Thymus (tissue), 14 donors: ENCODE results near the gene RARS1. TPM values are rescaled to one million over a fixed set of nuclear protein-coding genes. Genes with fewer than 3 reads are reported as not detected.

Source experiments
- DNase-seq, 9 donors: peaks; one replicate each; pipeline ENCODE4 v3.0.0-alpha.2; 2013; ENCODE audit warnings: low spot score in 9 of 9, low read depth in 6 of 9, missing footprints in 1 of 9
- H3K27ac ChIP-seq, 2 donors: one replicate each; pipeline ENCODE4 v1.5.1; 2013; ENCODE audit warnings: control low read depth in 1 of 2, low read depth in 1 of 2, low read length in 1 of 2, mild to moderate bottlenecking in 1 of 2, moderate library complexity in 1 of 2
- H3K27me3 ChIP-seq, 2 donors: one replicate each; pipeline ENCODE4 v1.5.1; 2013; ENCODE audit warnings: low read length in 1 of 2; ENCODE audit not compliant: control insufficient read depth in 2 of 2, insufficient read depth in 1 of 2
- H3K36me3 ChIP-seq, 2 donors: one replicate each; pipeline ENCODE4 v1.5.1; 2013; ENCODE audit warnings: low read length in 1 of 2, mild to moderate bottlenecking in 1 of 2, moderate library complexity in 1 of 2; ENCODE audit not compliant: control insufficient read depth in 2 of 2, insufficient read depth in 2 of 2
- H3K4me1 ChIP-seq, 2 donors: one replicate each; pipeline ENCODE4 v1.5.1; 2013; ENCODE audit warnings: low read length in 2 of 2; ENCODE audit not compliant: control insufficient read depth in 2 of 2, insufficient read depth in 2 of 2
- H3K4me3 ChIP-seq, 2 donors: one replicate each; pipeline ENCODE4 v1.5.1; 2013; ENCODE audit warnings: low read length in 2 of 2, control low read depth in 1 of 2, mild to moderate bottlenecking in 1 of 2
- H3K9me3 ChIP-seq, 2 donors: one replicate each; pipeline ENCODE4 v1.5.1; 2013; ENCODE audit warnings: low read length in 1 of 2, mild to moderate bottlenecking in 1 of 2; ENCODE audit not compliant: control insufficient read depth in 2 of 2, insufficient read depth in 1 of 2
- WGBS: extraction: QIAGEN DNeasy Blood & Tissue Kit; methylation state at CpG from one replicate; pipeline ENCODE4 v1.1.7; 2013; 5-methylcytosine and 5-hydroxymethylcytosine counted together
- long read RNA-seq, 10 donors: transcript quantifications; one replicate each; lab custom pipeline, GENCODE V29; 2026
- polyA plus RNA-seq: library from polyadenylated mRNA; stranded (reverse); fragments of 200-250 nt; gene quantifications from one replicate; pipeline ENCODE4 v1.2.3, GENCODE V29; 2013
- total RNA-seq: library from RNA; stranded (reverse); fragments of 120-200 nt; gene quantifications from one replicate; pipeline ENCODE4 v1.2.4, GENCODE V29; 2013
- donor health status: healthy.

RARS1 gene
- total RNA-seq = 67.4 TPM
- polyA plus RNA-seq = 42.1 TPM
- long read RNA-seq, donor 1, partial matches to known transcripts = 0 of 2 reads
- long read RNA-seq, donor 1, other reads (novel, unspliced or antisense) = 0 of 2 reads
- long read RNA-seq, donor 2 = 0 reads
- long read RNA-seq, donor 3, transcript RARS-201 (15 exons, 2,146 nt) = major isoform, 10 of 74 reads
- long read RNA-seq, donor 3, partial matches to known transcripts = 61 of 74 reads
- long read RNA-seq, donor 3, other reads (novel, unspliced or antisense) = 0 of 74 reads
- long read RNA-seq, donor 4, partial matches to known transcripts = 5 of 7 reads
- long read RNA-seq, donor 4, other reads (novel, unspliced or antisense) = 0 of 7 reads
- long read RNA-seq, donor 5, transcript RARS-201 (15 exons, 2,146 nt) = major isoform, 7 of 26 reads
- long read RNA-seq, donor 5, partial matches to known transcripts = 17 of 26 reads
- long read RNA-seq, donor 5, other reads (novel, unspliced or antisense) = 0 of 26 reads
- long read RNA-seq, donor 6, partial matches to known transcripts = 5 of 10 reads
- long read RNA-seq, donor 6, other reads (novel, unspliced or antisense) = 0 of 10 reads
- long read RNA-seq, donor 7, transcript RARS-201 (15 exons, 2,146 nt) = major isoform, 7 of 7 reads
- long read RNA-seq, donor 7, partial matches to known transcripts = 0 of 7 reads
- long read RNA-seq, donor 7, other reads (novel, unspliced or antisense) = 0 of 7 reads
- long read RNA-seq, donor 8, partial matches to known transcripts = 5 of 10 reads
- long read RNA-seq, donor 8, other reads (novel, unspliced or antisense) = 0 of 10 reads
- long read RNA-seq, donor 9, transcript RARS-201 (15 exons, 2,146 nt) = major isoform, 6 of 16 reads
- long read RNA-seq, donor 9, partial matches to known transcripts = 7 of 16 reads
- long read RNA-seq, donor 9, other reads (novel, unspliced or antisense) = 0 of 16 reads
- long read RNA-seq, donor 10, partial matches to known transcripts = 0 of 3 reads
- long read RNA-seq, donor 10, other reads (novel, unspliced or antisense) = 0 of 3 reads

- Histone ChIP-seq H3K9me3 (no peaks in the 10 kb centered on the region), H3K36me3 (peaks cover 14 to 29% of the 10 kb centered on the region in 2 donors), H3K27me3 (no peaks in the 10 kb centered on the region), H3K27ac (peak within 1 kb of the TSS; percentile 40 to 61), H3K4me1 (peaks cover 2 to 3% of the 10 kb centered on the region in 2 donors), H3K4me3 (peak within 1 kb of the TSS; percentile 76 to 97)
- WGBS = under 1% methylated on average over 40 of the region's 40 CpGs
- peak; percentile 69 to 90 (median 78) for DNase-seq
These were observed at the start of gene RARS1 for GRCh38 chr5:168486136-168486879. RARS1 (plus strand) TSS chr5:168486471; CDS start chr5:168486499, 28 bp downstream.

- DNase-seq = no peak
- no peaks in the 10 kb centered on the region for H3K4me1 ChIP-seq
- 69% methylated on average over 5 of the region's 5 CpGs for WGBS
- no peaks in the 10 kb centered on the region for H3K9me3 ChIP-seq
- no peak overlapping the region for H3K27ac ChIP-seq
- H3K27me3 ChIP-seq = no peaks in the 10 kb centered on the region
- no peaks in the 10 kb centered on the region for H3K36me3 ChIP-seq
- H3K4me3 ChIP-seq = no peak overlapping the region
These were observed 47.9 kb upstream of the RARS1 start for GRCh38 chr5:168438349-168438748.

- Histone ChIP-seq H3K27ac (no peak overlapping the region), H3K4me3 (no peak overlapping the region), H3K9me3 (no peaks in the 10 kb centered on the region), H3K36me3 (no peaks in the 10 kb centered on the region), H3K4me1 (no peaks in the 10 kb centered on the region), H3K27me3 (peaks cover 0 to 2% of the 10 kb centered on the region in 2 donors)
- DNase-seq = no peak
These were observed 42.7 kb upstream of the RARS1 start for GRCh38 chr5:168443533-168443932.

DNA sequence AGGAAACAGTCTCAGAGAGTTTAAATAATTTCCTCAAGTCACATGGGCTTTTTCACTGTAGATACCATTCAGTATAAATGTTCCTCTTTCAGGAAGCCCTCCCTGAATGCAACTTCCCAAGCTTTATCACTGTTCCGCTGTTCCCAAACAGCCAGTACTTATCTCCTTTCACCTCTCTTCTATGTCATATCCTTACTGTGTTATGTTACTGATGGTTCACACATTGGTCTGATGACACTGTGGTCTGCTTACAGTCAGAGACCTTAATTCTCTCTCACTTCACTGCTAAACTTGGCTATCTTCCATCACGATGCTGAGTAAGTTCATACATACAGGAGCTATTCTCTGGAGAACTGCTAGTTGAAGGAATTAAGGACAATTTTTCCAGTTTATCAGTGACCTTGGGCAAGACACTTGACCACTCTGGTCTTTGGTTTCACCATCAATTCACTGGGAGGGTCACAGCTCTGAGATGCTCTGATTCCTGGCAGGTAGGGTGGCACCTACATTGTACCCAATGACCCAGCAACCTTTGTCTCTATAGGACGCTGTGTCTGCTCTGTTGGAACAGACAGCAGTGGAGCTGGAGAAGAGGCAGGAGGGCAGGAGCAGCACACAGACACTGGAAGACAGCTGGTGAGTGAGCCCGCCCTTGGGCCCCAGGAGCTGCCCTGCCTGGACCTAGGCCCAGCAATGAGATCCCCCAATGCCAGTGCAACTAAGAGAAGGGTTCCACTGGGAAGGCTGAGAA lies 42.1 kb upstream of the RARS1 start:
- Histone ChIP-seq H3K27me3 (peaks cover 0 to 2% of the 10 kb centered on the region in 2 donors), H3K36me3 (no peaks in the 10 kb centered on the region), H3K9me3 (no peaks in the 10 kb centered on the region), H3K4me3 (no peak overlapping the region), H3K27ac (no peak overlapping the region), H3K4me1 (no peaks in the 10 kb centered on the region)
- DNase-seq = no peak
- 94% methylated on average over 4 of the region's 4 CpGs for WGBS

- Histone ChIP-seq H3K4me1 (no peaks in the 10 kb centered on the region), H3K36me3 (no peaks in the 10 kb centered on the region), H3K9me3 (no peaks in the 10 kb centered on the region), H3K27ac (no peak overlapping the region), H3K4me3 (no peak overlapping the region), H3K27me3 (peaks cover 0 to 2% of the 10 kb centered on the region in 2 donors)
- no peak for DNase-seq
- whole genome bisulfite sequencing = 91% methylated on average over 10 of the region's 10 CpGs
These were observed 39.2 kb upstream of the RARS1 start for GRCh38 chr5:168446983-168447619.

GRCh38 chr5:168447808-168448207 lies 38.5 kb upstream of the RARS1 start:
- WGBS = 91% methylated on average over 4 of the region's 4 CpGs

GRCh38 chr5:168449166-168449565 lies 37.1 kb upstream of the RARS1 start:
- no peak overlapping the region for H3K27ac ChIP-seq
- WGBS = 91% methylated on average over 2 of the region's 2 CpGs
- peaks cover 0 to 2% of the 10 kb centered on the region in 2 donors for H3K27me3 ChIP-seq
- no peak overlapping the region for H3K4me3 ChIP-seq
- H3K36me3 ChIP-seq = no peaks in the 10 kb centered on the region
- H3K4me1 ChIP-seq = no peaks in the 10 kb centered on the region
- no peaks in the 10 kb centered on the region for H3K9me3 ChIP-seq
- DNase-seq = no peak

More at GRCh38 chr5:168447808-168448207, 38.5 kb upstream of the RARS1 start:
- DNase-seq = no peak
- Histone ChIP-seq H3K9me3 (no peaks in the 10 kb centered on the region), H3K4me3 (no peak overlapping the region), H3K27me3 (peaks cover 0 to 2% of the 10 kb centered on the region in 2 donors), H3K27ac (no peak overlapping the region), H3K4me1 (no peaks in the 10 kb centered on the region), H3K36me3 (no peaks in the 10 kb centered on the region)

- WGBS = 93% methylated on average over 3 of the region's 3 CpGs
- H3K27ac ChIP-seq = no peak overlapping the region
- DNase-seq = no peak
These were observed 34.7 kb upstream of the RARS1 start for GRCh38 chr5:168451565-168451964.

More at GRCh38 chr5:168451565-168451964, 34.7 kb upstream of the RARS1 start:
- Histone ChIP-seq H3K4me3 (no peak overlapping the region), H3K36me3 (no peaks in the 10 kb centered on the region), H3K9me3 (no peaks in the 10 kb centered on the region), H3K4me1 (no peaks in the 10 kb centered on the region), H3K27me3 (no peaks in the 10 kb centered on the region)
